RWPE2 (cell line): ENCODE results near the gene TM4SF18.

Source experiments
- ATAC-seq: fragments of 200-7000 bp; cut with Tn5 transposase; 3 replicates; pipeline ENCODE4 v1.9.1; 2021; ENCODE audit warnings: low read depth
- DNase-seq: peaks from one replicate; pipeline ENCODE4 v3.0.0-alpha.2; 2020; ENCODE audit warnings: low spot score
- H3K27ac ChIP-seq: fragments of 450-650 bp; 2 replicates; pipeline ENCODE4 v1.5.1; 2017; ENCODE audit warnings: mild to moderate bottlenecking; ENCODE audit not compliant: poor library complexity, severe bottlenecking
- H3K27me3 ChIP-seq: fragments of 250-450 bp; sonication (Bioruptor Pico); 2 replicates; pipeline ENCODE4 v1.5.1; 2021; ENCODE audit warnings: mild to moderate bottlenecking, moderate library complexity; ENCODE audit not compliant: insufficient read depth, poor library complexity, severe bottlenecking
- H3K36me3 ChIP-seq: fragments of 250-450 bp; sonication (Bioruptor Pico); 2 replicates; pipeline ENCODE4 v1.5.1; 2020; ENCODE audit warnings: low read depth, mild to moderate bottlenecking, moderate library complexity
- H3K4me1 ChIP-seq: fragments of 250-450 bp; sonication (Bioruptor Pico); 2 replicates; pipeline ENCODE4 v1.5.1; 2021; ENCODE audit warnings: mild to moderate bottlenecking, moderate library complexity; ENCODE audit not compliant: insufficient read depth, poor library complexity, severe bottlenecking
- H3K4me3 ChIP-seq: fragments of 250-450 bp; sonication (Bioruptor Pico); 2 replicates; pipeline ENCODE4 v1.5.1; 2021; ENCODE audit warnings: mild to moderate bottlenecking, moderate library complexity; ENCODE audit not compliant: severe bottlenecking
- H3K9me3 ChIP-seq: fragments of 250-450 bp; sonication (Bioruptor Pico); 2 replicates; pipeline ENCODE4 v1.5.1; 2021; ENCODE audit warnings: mild to moderate bottlenecking, moderate library complexity; ENCODE audit not compliant: severe bottlenecking
- CTCF ChIP-seq: fragments of 450-650 bp; IDR thresholded peaks from one replicate; pipeline ENCODE4 v1.5.1; 2017; ENCODE audit warnings: mild to moderate bottlenecking, moderate library complexity; ENCODE audit not compliant: poor library complexity, severe bottlenecking

The TM4SF18 gene

GRCh38 chr3:149278911-149279310 is 54.5 kb downstream of the TM4SF18 start:
- TF ChIP-seq CTCF, result no peak
- peaks cover 15% of the 10 kb centered on the region for H3K4me1 ChIP-seq
- no peaks in the 10 kb centered on the region for H3K36me3 ChIP-seq
- DNase-seq, result no peak
- no peak overlapping the region for H3K4me3 ChIP-seq
- no peaks in the 10 kb centered on the region for H3K9me3 ChIP-seq
- no peak for ATAC-seq
- H3K27me3 ChIP-seq, result no peaks in the 10 kb centered on the region
- H3K27ac ChIP-seq, result no peak overlapping the region

- Histone ChIP-seq H3K27me3 (no peaks in the 10 kb centered on the region), H3K9me3 (no peaks in the 10 kb centered on the region), H3K4me3 (no peak overlapping the region), H3K4me1 (peaks cover 15% of the 10 kb centered on the region), H3K36me3 (no peaks in the 10 kb centered on the region), H3K27ac (peak overlapping the region; percentile 32)
- peak; percentile 93 for ATAC-seq
- TF ChIP-seq CTCF, result no peak
- DNase-seq, result no peak
Observed at GRCh38 chr3:149277331-149277813, 56.1 kb downstream of the TM4SF18 start.

GRCh38 chr3:149276619-149277018 is 56.8 kb downstream of the TM4SF18 start:
- Histone ChIP-seq H3K4me1 (peaks cover 15% of the 10 kb centered on the region), H3K27ac (peak overlapping the region; percentile 32), H3K4me3 (no peak overlapping the region), H3K36me3 (no peaks in the 10 kb centered on the region), H3K9me3 (no peaks in the 10 kb centered on the region), H3K27me3 (no peaks in the 10 kb centered on the region)
- TF ChIP-seq CTCF, result no peak
- DNase-seq (no peak), ATAC-seq (no peak)

- peaks cover 15% of the 10 kb centered on the region for H3K4me1 ChIP-seq
- H3K27ac ChIP-seq, result no peak overlapping the region
- H3K4me3 ChIP-seq, result no peak overlapping the region
- no peaks in the 10 kb centered on the region for H3K36me3 ChIP-seq
- ATAC-seq, result no peak
- no peak for TF ChIP-seq CTCF
- no peak for DNase-seq
- no peaks in the 10 kb centered on the region for H3K27me3 ChIP-seq
- H3K9me3 ChIP-seq, result no peaks in the 10 kb centered on the region
Observed at GRCh38 chr3:149274220-149274619, 59.2 kb downstream of the TM4SF18 start.

- Histone ChIP-seq H3K4me1 (peaks cover 15% of the 10 kb centered on the region), H3K4me3 (no peak overlapping the region), H3K36me3 (no peaks in the 10 kb centered on the region), H3K9me3 (no peaks in the 10 kb centered on the region), H3K27me3 (no peaks in the 10 kb centered on the region), H3K27ac (no peak overlapping the region)
- DNase-seq (no peak), ATAC-seq (peak; percentile 59)
- peak; percentile 98 for TF ChIP-seq CTCF
Observed at GRCh38 chr3:149273096-149273751, 60.2 kb downstream of the TM4SF18 start.
